Measurements from ENCODE around the gene OSBP. TPM values are rescaled to one million over a fixed set of nuclear protein-coding genes. Genes with fewer than 3 reads are reported as not detected.

Gene OSBP
- total and polyA plus RNA-seq, 9 of the 15 experiments (the other 6 are each of a cell fraction or from before 2014, with no cell fraction given): 11.7 to 49.0 (median 28.7) TPM

DNA sequence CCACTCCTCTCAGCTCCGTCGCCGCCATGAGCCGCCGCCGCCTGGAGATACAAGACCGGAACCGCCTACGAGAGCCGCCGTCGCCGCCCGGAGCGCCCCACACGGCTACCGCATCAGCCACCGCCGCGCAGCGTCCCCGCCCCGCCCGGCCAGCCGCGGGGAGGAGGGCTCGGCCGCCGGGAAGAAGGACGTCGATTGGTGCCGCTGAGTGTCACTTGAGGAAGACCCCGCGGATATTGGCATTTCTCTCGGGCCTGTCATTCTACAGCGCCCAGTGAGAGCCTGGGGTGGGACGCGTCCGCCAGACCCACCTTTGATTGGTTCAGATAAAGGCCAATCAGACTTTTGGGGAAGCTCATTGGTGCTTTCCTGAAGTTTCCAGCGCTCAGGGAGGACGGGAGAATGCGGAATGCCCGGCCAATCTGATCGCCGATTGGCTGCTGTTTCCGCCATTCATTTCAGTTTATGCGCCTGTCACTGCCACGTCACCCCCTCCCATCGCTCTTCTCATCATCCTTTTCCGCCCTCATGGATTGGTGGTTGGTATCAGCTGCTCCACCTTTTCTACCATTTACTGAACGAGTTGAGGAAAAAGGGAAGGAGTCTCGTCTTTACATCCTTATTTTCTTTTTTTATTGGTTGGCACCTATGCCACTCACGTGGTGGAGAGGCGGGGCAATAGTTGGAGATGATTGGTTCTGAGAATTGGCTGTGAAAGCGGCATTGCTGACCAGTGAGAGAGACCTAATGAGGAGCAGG is at the start of gene OSBP (continued):
- no peak for TF ChIP-seq BRCA1 (IDR thresholded peaks at IDR 0.05)
- TF ChIP-seq BRCA1 (CRISPR knock-in tag; IDR thresholded peaks at IDR 0.05): no peak
- TF ChIP-seq MTA1 (IDR thresholded peaks at IDR 0.05; ENCODE audit: borderline replicate concordance): peak; percentile 98
- TF ChIP-seq, protein P1, sequence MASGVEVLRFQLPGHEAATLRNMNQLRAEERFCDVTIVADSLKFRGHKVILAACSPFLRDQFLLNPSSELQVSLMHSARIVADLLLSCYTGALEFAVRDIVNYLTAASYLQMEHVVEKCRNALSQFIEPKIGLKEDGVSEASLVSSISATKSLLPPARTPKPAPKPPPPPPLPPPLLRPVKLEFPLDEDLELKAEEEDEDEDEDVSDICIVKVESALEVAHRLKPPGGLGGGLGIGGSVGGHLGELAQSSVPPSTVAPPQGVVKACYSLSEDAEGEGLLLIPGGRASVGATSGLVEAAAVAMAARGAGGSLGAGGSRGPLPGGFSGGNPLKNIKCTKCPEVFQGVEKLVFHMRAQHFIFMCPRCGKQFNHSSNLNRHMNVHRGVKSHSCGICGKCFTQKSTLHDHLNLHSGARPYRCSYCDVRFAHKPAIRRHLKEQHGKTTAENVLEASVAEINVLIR (CRISPR knock-in tag; IDR thresholded peaks at IDR 0.05): peak; percentile 90
- TF ChIP-seq, protein P2, sequence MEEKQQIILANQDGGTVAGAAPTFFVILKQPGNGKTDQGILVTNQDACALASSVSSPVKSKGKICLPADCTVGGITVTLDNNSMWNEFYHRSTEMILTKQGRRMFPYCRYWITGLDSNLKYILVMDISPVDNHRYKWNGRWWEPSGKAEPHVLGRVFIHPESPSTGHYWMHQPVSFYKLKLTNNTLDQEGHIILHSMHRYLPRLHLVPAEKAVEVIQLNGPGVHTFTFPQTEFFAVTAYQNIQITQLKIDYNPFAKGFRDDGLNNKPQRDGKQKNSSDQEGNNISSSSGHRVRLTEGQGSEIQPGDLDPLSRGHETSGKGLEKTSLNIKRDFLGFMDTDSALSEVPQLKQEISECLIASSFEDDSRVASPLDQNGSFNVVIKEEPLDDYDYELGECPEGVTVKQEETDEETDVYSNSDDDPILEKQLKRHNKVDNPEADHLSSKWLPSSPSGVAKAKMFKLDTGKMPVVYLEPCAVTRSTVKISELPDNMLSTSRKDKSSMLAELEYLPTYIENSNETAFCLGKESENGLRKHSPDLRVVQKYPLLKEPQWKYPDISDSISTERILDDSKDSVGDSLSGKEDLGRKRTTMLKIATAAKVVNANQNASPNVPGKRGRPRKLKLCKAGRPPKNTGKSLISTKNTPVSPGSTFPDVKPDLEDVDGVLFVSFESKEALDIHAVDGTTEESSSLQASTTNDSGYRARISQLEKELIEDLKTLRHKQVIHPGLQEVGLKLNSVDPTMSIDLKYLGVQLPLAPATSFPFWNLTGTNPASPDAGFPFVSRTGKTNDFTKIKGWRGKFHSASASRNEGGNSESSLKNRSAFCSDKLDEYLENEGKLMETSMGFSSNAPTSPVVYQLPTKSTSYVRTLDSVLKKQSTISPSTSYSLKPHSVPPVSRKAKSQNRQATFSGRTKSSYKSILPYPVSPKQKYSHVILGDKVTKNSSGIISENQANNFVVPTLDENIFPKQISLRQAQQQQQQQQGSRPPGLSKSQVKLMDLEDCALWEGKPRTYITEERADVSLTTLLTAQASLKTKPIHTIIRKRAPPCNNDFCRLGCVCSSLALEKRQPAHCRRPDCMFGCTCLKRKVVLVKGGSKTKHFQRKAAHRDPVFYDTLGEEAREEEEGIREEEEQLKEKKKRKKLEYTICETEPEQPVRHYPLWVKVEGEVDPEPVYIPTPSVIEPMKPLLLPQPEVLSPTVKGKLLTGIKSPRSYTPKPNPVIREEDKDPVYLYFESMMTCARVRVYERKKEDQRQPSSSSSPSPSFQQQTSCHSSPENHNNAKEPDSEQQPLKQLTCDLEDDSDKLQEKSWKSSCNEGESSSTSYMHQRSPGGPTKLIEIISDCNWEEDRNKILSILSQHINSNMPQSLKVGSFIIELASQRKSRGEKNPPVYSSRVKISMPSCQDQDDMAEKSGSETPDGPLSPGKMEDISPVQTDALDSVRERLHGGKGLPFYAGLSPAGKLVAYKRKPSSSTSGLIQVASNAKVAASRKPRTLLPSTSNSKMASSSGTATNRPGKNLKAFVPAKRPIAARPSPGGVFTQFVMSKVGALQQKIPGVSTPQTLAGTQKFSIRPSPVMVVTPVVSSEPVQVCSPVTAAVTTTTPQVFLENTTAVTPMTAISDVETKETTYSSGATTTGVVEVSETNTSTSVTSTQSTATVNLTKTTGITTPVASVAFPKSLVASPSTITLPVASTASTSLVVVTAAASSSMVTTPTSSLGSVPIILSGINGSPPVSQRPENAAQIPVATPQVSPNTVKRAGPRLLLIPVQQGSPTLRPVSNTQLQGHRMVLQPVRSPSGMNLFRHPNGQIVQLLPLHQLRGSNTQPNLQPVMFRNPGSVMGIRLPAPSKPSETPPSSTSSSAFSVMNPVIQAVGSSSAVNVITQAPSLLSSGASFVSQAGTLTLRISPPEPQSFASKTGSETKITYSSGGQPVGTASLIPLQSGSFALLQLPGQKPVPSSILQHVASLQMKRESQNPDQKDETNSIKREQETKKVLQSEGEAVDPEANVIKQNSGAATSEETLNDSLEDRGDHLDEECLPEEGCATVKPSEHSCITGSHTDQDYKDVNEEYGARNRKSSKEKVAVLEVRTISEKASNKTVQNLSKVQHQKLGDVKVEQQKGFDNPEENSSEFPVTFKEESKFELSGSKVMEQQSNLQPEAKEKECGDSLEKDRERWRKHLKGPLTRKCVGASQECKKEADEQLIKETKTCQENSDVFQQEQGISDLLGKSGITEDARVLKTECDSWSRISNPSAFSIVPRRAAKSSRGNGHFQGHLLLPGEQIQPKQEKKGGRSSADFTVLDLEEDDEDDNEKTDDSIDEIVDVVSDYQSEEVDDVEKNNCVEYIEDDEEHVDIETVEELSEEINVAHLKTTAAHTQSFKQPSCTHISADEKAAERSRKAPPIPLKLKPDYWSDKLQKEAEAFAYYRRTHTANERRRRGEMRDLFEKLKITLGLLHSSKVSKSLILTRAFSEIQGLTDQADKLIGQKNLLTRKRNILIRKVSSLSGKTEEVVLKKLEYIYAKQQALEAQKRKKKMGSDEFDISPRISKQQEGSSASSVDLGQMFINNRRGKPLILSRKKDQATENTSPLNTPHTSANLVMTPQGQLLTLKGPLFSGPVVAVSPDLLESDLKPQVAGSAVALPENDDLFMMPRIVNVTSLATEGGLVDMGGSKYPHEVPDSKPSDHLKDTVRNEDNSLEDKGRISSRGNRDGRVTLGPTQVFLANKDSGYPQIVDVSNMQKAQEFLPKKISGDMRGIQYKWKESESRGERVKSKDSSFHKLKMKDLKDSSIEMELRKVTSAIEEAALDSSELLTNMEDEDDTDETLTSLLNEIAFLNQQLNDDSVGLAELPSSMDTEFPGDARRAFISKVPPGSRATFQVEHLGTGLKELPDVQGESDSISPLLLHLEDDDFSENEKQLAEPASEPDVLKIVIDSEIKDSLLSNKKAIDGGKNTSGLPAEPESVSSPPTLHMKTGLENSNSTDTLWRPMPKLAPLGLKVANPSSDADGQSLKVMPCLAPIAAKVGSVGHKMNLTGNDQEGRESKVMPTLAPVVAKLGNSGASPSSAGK (IDR thresholded peaks at IDR 0.05): no peak
- peak; percentile 94 for TF ChIP-seq RBFOX2 (IDR thresholded peaks at IDR 0.05; ENCODE audit: low read depth, low read length)
- TF ChIP-seq, protein P3, sequence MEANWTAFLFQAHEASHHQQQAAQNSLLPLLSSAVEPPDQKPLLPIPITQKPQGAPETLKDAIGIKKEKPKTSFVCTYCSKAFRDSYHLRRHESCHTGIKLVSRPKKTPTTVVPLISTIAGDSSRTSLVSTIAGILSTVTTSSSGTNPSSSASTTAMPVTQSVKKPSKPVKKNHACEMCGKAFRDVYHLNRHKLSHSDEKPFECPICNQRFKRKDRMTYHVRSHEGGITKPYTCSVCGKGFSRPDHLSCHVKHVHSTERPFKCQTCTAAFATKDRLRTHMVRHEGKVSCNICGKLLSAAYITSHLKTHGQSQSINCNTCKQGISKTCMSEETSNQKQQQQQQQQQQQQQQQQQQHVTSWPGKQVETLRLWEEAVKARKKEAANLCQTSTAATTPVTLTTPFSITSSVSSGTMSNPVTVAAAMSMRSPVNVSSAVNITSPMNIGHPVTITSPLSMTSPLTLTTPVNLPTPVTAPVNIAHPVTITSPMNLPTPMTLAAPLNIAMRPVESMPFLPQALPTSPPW (CRISPR knock-in tag; IDR thresholded peaks at IDR 0.05): peak; percentile 84
- peak; percentile 65 for TF ChIP-seq CTBP1 (IDR thresholded peaks at IDR 0.05; ENCODE audit: borderline replicate concordance)
- TF ChIP-seq, protein P4, sequence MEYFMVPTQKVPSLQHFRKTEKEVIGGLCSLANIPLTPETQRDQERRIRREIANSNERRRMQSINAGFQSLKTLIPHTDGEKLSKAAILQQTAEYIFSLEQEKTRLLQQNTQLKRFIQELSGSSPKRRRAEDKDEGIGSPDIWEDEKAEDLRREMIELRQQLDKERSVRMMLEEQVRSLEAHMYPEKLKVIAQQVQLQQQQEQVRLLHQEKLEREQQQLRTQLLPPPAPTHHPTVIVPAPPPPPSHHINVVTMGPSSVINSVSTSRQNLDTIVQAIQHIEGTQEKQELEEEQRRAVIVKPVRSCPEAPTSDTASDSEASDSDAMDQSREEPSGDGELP (CRISPR knock-in tag; IDR thresholded peaks at IDR 0.05; ENCODE audit: borderline replicate concordance): peak; percentile 95

Measured in K562 (cell line).